NCI-H2171 treated with DMSO at 0.1 percent for 48 hours (cell line): Measurements from ENCODE around the gene SDK2.

Experiments
- DNase-seq: peaks from one replicate; lab custom pipeline; 2025; lab: John Stamatoyannopoulos, UW

SDK2 gene

DNA sequence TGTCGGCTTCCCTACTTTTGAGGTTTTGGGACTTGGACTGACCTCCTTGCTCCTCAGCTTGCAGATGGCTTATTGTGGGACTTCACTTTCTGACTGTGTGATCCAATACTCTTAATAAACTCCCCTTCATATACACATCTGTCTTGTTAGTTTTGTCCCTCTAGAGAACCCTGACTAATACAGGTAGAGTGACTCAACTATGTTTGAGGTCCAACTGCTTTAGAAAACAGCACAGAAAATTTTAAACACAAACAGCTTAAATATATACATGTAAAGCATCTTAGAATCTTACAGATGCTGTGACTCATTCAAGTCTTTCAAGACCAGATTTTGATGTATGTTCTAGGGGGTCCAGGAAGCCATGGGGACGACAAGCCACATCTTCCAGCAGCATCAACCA, 11.7 kb downstream of the SDK2 start:
- DNase-seq = no peak

DNA sequence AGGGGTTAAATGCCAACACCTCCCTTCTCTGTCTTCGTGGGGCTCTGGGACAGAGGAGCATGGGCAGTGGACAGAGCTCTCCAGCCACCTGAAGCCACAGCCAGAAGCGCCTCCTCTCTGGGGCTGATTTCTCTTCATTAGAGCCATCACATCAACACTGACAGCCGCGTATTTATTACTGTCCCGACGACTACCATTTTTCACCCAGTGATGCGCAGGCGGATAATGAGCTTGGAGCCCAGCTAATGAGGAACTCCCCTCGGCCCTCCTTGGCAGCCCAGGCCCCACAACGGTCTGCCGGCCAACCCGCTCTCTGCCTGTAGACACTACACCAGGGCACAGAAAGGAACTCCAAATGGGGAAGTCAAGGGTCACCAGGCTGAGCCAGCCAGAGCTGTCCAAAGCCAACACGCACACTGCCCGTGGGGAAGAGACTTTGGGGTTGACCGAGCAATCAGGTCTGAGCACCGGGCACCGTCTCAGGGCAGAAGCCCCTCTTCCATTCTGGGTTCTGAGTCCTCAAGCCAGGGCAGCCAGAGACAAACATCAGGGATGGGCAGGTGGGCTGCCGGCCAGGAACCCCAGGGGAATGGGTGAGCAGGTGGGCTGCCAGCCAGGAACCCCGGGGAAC, 13.2 kb downstream of the SDK2 start:
- no peak for DNase-seq

DNA sequence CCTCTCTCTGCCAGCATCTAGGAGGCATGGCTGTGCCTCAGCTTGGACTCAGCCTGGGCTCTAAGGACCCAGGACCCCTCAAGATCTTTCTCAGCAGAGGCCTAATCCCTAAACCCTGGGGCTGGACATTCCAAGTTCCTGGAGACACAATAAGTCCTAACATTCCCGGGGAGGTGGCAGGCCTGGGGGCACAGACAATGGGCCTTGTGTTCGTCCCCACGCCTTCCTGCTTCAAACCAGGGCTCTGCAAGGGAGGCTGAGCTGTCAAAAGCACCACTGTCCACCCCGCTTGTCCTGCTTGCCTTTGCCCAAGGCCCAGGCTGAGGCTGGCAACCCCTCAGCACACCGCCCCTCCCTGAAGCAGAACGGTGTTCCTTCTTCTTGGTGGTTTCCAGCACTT, 13.7 kb downstream of the SDK2 start:
- no peak for DNase-seq

DNA sequence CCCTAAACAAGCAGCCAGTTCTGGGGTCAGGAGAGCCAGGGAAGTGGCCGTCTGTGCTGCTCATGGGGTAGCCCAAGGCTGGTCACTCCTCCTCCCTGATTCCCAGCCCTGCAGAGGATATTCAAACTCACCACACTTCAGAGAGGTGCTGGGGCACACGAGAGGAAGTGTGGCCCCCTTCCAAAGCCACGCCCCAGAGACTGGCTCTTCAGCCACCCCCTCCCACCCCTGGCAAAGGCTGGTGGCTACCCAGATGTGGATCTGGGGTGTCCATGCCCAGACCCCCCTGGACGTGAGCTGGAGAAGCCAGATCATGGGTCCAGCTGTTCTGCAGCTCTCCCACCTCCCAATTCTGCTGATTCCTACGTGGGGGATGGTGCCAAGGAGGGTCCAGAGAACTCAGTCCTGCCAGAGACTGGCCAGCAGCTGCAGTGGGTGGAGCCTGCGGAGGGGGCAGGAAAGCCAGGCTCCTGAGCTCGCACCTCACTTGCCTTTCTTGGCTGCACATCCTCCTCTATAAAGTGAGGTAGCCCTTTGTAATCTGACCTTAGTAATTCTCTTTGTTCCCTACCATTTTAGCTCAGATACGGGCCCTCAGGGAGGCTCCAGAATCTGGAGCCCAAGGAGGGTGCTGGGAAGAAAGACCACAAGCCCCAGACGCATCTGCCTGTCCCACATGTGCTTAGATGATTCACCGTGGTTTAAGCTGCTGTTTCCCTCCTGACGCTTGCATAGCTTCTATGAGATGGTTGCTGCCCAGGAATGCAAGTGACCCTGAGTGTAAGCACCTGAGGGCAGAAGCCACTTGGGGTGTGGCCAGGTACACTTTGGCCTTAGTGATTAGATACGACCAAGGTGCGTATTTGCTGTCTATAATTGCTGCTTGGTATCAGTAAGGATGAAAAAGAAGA, 15.3 kb downstream of the SDK2 start:
- DNase-seq = no peak

DNA sequence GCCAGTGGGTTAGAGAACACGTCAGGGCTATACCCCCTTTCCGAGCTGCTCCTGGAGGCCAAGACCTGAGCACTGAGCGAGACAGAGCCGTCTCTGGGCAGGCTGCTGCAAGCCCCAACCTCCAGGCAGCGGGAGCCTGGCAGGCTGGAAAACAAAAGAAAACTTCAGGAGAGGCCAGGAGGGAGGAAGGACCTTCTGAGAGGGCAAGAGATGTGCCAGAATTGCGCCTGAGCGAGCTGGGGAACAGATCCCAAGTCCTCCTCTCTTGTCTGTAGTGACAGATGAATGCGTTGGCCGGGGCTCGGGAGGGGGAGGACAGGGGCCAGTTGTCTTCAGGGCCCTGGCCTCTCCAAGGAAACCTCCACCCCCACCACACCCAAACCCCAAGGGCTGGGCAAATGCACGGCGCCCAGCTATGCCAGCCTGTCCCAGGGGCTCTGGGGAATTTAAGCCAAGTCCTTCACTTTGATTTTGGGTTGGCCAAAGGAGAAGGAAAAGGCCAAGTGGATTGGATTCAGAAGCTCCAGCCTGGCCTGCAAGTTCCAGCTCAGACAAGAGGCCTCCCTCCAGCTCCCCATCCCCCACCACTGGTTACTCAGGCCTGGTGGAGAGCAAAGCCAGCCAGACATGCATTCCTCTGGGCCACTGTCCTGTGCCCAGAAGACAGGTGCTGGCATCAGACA, 18.1 kb downstream of the SDK2 start:
- no peak for DNase-seq

DNA sequence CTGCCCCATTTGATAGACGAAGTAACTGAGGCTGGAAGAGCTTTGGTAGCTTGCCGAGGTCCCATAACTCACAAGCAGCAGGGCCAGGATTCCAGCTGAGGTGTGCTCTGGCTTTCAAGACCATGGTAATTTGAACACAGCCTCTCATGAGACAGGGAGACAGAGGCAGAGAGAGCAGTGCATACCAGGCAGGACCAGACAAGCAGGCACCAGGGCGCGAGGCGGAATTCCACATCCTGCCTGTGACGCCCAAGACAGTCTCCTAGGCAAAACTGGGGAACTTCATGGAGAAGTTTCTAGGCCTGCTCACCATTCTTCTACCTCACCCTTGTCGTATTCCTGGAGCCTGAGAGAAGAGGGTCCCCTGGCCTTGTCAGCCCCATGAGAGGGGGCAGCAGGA, 19.2 kb downstream of the SDK2 start:
- DNase-seq = peak; percentile 12

DNA sequence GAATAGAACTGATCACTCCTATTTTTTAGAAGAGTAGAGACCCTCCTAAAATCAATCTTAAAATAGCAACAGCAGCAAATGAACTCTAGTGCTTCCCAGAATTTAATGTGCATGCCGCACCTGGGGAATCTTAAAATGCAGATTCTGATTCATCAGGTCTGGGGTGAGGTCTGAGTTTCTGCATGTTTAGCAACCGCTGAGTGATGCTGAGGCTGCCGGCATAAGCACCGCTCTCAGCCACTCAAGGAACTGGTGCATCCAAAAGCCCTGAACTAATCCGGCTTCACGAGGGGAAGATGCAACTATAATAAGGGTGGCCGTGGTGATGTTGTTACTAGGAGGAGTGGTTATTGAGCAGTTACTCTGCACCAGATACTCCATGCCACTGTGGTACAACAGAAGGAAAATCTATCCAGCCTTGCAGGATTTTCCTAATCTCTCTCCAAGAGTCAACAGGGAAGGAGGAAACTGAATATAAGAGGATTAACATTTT, 19.7 kb downstream of the SDK2 start:
- DNase-seq = no peak

DNA sequence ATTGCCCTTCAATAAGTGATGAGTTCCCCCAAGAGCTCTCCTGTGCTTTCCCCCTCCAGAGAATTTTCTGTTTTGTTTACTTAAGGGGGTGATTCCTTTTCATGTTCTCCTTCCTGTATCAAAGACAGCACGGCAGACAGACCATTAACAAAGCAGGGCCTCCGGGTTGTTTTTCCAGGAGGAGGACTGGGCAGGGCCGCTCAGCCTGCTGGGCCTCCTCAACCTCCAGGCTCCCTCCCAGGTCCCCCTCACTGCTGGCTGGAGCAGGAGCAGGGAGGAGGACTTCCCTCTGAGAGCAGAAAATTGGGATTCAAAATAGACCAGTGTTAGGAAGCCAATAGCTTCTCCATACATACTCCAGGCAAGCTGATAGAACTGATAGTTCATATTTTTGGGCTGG, 20.4 kb downstream of the SDK2 start:
- no peak for DNase-seq

- DNase-seq = no peak
Measured at GRCh38 chr17:73623247-73623646, 21.0 kb downstream of the SDK2 start.

GRCh38 chr17:73622381-73622780, 21.9 kb downstream of the SDK2 start:
- no peak for DNase-seq

GRCh38 chr17:73621685-73622084, 22.6 kb downstream of the SDK2 start:
- no peak for DNase-seq

DNA sequence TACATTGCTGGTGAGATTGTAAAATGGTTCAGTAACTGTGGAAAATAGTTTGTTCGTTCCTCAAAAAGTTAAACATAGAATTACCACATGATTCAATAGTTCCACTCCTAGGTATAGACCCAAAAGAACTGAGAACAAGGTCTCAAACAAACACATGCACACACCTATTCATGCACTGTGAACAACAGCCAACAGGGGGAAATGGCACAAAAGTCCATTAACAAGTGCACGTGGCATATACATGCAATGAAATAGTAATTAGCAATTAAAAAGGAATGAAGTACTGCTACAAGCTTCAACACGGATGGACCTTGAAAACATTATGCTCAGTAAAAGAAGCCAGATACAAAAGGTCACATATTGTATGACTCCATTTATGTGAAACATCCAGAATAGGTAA, 23.8 kb downstream of the SDK2 start:
- DNase-seq = no peak

- no peak for DNase-seq
Measured at GRCh38 chr17:73617501-73617900, 26.7 kb downstream of the SDK2 start.

- DNase-seq = no peak
Measured at GRCh38 chr17:73616873-73617404, 27.3 kb downstream of the SDK2 start.

DNA sequence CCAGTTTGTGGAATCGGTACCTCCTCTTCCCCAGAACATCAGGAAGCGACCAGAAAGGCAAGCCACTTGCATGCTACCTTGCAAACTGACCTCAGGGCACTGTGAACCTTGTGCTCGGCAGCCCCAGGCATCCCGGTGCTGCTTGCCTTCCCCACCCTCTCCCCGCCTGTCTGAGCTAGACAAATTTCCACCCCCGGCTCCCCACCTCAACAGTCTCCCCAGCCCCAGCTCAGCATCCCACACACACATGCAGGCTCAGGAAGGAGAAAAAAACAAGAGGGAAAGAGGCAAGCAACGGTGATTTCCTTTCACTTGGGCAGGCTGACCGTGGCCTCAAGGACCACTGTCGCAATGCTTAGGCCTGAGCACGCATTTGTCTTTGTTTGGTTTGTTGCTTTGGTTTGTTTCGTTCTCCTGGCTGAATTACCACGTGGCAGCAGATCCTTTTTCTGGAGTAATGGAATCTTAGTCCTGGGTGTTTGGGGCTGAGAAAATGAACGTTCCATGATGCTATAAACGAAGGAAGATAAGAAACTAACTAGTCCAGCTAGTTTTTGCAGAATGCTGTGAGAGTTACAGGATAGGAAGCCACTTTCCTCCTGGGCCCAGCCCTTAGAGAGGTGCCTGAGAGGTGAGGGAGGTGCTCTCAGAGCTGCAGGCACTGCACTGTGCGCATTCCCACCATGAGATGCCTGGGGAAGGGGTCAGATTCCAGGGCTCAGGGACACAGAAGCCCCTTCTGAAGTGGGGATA, 27.9 kb downstream of the SDK2 start:
- no peak for DNase-seq

DNA sequence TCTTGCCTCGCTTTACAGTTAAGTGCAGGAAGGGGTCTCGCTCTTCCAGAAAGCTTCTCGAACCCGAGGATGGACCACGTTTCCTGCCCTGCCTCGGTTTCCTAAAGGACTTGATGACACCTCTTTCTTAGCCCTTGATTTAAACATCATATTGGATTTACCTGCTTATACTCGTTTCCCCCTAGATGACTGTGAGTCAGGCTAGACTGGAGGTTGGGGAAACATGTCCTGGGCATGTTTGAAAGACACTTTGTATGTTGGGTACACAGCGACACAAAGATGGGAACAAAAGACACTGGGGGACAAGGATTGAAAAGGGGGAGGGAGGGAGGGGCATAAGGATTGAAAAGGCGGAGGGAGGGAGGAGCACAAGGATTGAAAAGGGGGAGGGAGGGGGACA, 30.0 kb downstream of the SDK2 start:
- no peak for DNase-seq

DNA sequence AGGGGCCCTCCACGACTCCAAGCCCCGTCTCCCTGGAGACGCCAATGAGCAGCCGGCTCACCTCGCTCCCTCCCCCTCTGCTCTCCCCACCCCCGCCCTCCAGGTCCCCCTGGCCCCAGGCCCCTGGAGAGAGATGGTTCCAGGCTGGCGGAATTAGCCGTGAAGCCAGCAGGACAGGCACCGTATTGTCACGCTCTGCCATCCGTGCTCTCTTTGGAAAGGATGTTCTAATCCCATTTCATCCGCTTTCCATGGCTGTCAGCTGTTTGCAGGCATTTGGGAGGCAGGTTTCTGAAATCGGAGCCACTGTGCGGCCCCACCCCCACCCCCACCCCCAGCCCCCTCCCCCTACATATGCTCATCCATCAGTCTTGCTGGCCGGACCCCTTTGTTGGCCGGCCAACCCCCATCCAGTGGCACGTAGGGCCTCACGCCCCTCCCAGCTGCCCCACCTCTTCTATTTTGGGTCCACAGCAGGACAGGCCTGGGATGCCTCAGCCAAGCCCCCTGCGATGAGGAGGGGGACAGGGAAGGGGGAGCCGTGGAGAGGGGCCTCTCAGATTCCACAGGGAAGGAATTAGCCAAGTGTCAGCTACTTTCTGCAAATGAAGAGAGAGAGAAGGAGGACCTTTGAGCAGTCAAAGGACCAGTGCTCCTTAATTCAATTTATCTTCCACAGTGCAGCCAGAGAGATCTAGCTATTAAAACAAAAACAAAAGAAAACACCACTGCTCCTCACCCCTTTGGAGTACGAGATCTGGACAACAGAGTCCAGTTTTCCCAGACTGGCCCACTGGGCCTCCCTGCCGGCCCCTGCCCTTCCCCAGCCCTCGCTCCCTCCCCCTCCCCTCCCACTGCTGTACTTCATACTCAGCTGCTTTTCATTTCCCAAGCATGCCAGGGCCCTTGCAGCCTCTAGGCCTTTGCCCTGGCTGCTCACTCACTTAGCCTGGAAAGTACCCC, 30.7 kb downstream of the SDK2 start:
- DNase-seq = no peak

- DNase-seq = no peak
Measured at GRCh38 chr17:73612031-73612472, 32.2 kb downstream of the SDK2 start.

DNA sequence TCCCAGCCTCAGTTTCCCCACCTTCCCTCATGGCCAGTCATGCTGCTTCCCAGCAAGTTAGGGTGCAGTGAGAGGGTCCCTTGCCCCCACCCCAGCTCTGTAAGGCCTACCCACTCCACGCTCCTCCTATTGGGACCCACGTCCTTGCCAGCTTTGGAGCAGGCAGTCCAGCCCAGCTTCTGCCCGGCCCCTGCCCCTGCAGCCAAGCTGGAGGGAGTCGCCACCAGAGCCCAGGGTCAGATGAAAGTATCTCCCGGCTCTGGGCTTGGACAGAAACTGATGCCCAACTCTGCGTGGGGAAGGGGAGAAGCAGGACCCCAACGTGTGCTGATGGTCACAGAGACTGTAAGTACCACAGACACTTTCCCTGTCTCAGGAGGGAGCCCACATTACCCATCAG, 32.6 kb downstream of the SDK2 start:
- DNase-seq = no peak

DNA sequence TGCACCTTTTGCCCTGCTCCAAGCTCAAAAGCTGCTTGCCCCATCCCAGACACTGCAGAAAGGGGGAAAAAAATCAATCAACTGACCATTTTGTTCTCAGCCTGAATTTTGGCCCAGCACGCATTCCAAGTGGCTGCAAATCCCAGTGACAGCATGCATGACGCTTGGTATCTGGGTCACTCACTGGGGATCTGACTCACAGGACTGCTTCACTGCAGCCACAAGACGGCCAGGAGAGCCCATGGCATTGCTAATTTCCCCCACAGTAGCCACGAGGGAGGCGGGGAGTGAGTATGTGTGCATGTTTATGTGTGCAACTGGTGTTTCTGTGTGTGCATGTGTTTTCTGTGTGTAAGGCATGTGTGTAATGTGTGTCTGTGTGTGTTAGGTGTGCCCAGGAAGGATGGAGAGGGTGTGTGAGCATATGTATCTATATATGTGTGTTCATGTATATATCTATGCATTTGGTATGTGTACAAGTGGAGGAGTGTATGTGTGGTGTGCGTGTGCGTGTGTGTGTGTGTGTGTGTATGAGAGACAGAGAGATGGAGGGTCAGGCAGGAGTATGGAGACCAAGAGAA, 33.8 kb downstream of the SDK2 start:
- DNase-seq = no peak
